GM18508 (cell line): ENCODE data around the gene PLEKHA5.
"Not testable (repeated sequence)": the region's sequence is repeated elsewhere in the genome, so short reads cannot be mapped to it uniquely, and the experiment has no call there.

Experiments used
- ATAC-seq: cut with Tn5 transposase; IDR thresholded peaks from one replicate; pipeline ENCODE4 v1.9.1; 2021; ENCODE audit warnings: moderate number of reproducible peaks; ENCODE audit not compliant: insufficient read depth, unreplicated experiment

PLEKHA5 gene

GRCh38 chr12:19394385-19394784 lies 264.9 kb downstream of the PLEKHA5 start:
- ATAC-seq = no peak

DNA sequence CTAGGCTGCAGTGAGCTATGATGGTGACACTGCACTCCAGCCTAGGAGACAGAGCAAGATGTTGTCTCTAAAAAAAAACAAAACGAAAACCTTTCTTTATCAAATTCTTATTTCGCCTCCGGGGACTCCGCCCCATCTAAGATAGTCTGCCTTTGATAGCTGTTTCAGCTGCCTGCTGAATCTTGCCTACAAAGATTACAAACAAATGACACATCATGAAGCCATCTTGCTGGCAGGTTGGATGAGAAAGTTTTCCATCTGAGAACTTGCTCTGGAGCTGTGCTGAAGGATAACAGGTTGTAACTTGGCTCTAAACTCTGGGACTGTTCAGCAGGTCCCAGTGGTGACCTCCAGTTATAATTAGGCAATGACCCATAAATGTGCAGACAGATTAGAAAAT lies 268.0 kb downstream of the PLEKHA5 start:
- no peak for ATAC-seq

- no peak for ATAC-seq
Measured at GRCh38 chr12:19398376-19399363, 269.1 kb downstream of the PLEKHA5 start.

DNA sequence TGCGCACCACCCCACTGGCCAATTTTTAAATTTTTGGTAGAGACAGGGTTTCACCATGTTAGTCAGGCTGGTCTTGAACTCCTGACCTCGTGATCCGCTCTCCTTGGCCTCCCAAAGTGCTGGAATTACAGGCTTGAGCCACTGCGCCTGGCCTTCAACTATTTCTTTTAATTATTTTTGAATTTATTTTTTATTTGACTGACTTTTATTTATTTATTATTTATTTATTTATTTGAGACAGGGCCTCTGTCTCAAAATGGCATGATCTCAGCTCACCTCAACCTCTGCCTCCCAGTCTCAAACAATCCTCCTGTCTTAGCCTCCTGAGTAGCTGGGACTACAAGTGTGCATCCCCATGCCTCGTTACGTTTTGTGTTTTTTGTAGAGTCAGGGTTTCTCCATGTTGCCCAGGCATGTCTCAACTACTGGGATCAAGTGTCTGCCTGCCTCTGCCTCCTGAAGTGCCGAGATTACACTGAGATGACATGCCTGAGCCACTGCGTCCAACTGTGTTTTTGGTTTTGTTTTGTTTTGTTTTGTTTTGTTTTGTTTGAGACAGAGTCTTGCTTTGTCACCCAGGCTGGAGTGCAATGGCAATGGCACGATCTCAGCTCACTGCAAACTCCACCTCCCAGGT lies 271.2 kb downstream of the PLEKHA5 start:
- not testable (repeated sequence) for ATAC-seq

- ATAC-seq = no peak
Measured at GRCh38 chr12:19402211-19402610, 272.7 kb downstream of the PLEKHA5 start.

DNA sequence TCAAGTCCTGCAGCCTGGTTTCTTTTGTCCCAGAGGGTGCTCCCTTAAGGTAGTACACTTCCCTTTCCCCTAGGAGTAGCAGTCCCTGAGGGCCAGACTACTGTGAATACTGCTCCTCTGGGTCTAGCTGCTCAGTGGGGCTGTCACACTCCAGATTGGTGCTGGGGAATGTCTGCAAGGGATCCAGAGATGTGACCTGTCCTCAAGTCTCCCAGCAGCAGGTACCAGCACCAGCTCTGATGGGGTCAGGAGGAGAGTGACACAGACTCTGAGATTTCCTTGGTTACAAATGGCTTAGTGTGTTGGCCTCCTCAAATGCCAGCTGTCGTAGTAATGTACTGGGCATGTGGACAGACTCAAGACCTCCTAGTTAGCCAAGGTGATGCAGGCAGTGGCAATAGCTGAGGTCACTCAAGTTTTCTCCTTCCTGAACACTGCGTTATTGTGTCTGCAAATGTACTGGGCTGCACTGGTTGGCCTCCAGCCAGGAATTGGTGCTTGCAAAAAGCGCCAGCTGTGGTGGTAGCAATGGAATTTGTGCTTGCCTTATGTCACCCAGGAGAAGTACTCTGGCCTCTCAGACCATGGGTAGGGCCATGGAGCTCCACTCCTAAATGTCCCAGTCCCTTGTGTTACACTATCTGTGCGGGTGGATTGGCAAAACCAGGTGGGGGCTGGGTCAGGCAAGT lies 273.4 kb downstream of the PLEKHA5 start:
- no peak for ATAC-seq

DNA sequence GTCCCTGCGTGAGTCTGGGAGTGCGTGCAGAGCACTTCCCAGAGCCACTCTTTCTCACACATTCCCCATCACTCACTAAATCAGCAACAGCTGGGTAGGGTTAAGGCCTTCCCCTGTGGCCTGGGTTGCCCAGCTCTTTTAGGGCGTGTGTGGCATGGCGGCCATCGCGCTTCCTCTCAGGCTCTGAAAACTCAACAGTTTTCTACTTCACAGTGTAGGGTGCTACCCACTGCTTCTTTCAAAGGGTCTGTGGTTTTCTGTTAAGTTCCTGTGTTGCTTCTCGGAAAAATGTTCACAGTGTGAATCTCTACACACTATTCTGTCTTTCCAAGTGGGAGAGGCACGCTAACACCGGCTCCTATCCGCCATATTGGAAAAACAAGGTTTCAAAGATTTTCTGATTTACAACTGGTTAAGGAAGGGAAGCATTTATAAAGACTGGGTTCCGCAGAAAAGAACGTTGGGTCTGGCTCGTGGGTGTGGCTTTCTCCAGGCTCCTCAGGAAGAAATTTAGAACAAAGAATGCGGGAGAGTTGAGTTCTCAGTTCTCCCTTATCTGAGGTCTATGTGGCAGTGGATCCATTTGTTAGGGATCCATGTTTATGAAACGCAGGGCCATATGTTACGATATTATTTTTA lies 274.8 kb downstream of the PLEKHA5 start:
- no peak for ATAC-seq

DNA sequence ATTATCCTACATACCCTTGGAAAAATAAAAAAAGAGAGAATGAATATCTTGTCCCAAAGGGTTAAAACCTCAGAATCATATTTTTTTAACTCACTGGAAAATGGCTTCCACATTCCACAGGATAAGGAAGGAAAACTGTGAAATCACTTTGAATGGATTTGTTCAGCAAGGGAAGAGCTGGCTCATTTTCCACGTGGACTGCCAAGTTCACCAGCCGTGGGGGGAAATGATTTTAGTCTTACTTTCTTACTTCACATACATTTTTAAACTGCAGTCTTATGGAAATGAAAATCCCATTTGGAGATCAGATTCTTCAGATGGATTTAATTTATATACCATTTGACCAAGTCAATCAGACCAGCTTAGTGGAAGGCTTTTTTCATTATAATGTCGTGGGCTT lies 279.8 kb downstream of the PLEKHA5 start:
- ATAC-seq = no peak

DNA sequence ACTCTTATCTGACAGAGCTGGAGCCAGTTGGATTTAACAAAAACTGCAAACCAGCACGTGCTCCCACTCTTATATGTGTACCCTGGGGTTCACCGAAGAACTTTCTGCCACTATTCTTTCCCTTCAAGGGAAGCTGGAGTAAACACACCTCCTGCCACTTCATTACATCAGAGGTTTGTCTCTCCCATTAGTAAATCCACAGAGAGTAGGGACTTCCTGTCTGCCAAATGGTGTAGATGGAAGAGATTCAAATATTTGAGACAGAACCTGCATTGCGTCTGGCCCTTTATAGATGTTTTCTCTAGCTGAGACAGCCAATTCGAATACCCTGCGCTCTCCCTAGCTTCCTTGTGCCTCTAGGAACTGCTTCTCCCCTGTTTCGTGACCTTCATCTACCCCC lies 280.7 kb downstream of the PLEKHA5 start:
- no peak for ATAC-seq

DNA sequence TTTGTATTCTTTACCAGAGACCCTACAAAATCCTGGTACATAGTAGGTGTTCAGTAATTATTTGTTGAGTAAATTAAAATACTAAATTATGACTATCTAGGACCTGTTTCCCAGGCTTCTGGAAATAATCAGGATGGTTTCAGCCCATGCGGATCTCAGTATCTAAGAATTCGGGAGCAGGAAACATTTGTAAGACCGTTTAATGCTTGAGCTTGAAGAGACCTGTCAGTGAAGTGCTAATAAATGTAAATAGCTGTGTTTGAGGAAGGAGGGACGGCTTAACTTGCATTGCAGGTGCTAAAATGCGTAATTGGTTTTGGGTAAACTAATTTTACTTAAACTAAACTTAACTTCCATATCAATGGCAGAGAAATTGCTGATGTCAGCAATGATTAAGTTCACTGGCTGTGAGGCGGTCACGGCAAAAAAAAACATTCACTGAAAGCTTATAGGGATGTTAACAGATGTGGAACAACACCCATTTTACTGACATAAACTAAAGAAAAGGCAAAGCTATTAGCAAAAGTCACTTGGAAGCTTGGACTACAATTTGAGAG lies 281.2 kb downstream of the PLEKHA5 start:
- no peak for ATAC-seq

GRCh38 chr12:19411234-19412204 lies 282.0 kb downstream of the PLEKHA5 start:
- no peak for ATAC-seq

- no peak for ATAC-seq
Measured at GRCh38 chr12:19412844-19413243, 283.3 kb downstream of the PLEKHA5 start.

- ATAC-seq = not testable (repeated sequence)
Measured at GRCh38 chr12:19413582-19413981, 284.0 kb downstream of the PLEKHA5 start.

DNA sequence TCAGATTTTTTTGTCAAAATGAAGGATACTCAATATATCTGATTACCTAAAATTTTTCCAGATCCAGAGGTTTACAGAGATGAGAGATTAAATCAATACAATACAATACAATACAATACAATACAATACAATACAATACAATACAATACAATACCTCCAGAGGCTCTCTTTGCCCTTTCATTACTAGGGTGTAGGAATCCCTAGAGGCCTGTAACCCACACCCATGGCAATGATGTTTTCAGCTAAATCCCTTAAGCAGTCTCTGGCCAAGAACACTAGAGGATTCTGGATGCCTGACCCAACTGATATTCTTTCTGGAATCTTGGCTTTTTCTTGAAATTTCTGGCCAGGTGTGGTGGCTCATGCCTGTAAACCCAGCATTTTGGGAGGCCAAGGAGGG lies 286.0 kb downstream of the PLEKHA5 start:
- ATAC-seq = no peak

DNA sequence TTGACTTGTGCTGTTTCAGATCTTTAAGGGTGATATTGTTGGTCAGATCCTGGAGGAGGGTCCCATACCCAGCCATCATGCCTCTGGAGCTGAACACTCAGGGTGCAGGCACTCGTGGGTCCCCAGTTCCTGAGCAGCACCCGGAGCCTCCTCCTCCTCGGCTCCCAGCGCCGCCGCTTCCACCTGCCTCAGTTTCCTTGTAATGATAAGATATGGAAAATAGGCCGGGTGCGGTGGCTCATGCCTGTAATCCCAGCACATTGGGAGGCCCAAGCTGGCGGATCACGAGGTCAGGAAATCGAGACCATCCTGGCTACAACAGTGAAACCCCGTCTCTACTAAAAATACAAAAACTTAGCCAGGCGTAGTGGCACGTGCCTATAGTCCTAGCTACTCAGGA lies 289.6 kb downstream of the PLEKHA5 start:
- ATAC-seq = no peak

- ATAC-seq = no peak
Measured at GRCh38 chr12:19421503-19422282, 292.2 kb downstream of the PLEKHA5 start.

DNA sequence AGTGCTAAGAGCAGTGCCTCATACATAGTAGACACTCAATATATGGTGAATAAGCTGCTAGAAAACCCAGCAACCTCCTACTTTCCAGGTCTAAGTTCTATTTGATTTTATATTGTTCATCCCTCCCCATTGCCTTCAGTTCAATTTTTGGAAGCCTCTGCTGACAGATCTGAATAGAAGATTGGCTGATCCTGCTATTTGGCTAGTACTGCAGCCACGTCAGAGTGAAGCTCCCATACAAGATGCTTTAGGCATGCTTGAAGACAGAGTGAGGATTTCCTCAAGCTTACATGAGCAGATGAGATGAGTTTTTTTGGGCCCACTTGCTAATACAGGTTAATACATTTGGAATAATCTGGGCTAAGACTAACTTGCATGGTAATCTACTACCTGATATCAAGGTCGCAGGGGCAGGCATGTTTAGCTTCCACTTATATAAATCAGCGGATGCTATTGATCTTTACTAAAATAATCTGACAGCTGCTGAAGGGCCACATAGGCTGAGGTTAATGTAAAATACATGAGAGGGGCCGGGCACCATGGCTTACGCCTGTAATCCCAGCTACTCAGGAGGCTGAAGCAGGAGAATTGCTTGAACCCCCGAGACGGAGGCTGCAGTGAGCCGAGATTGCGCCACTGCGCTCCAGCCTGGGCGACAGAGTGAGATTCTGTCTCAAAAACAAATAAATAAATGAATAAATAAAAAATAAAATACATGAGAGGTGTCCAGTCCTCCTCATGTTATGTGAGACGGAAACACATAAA lies 293.8 kb downstream of the PLEKHA5 start:
- no peak for ATAC-seq
